Breast epithelium (tissue), 3 donors: ENCODE data around the gene STARD8.

Experiments
- CTCF ChIP-seq, 3 donors: fragments of 450-650 bp; IDR thresholded peaks; one replicate each; pipeline ENCODE4 v1.5.1; 2016 to 2017; ENCODE audit warnings: antibody characterized with exemption in 3 of 3, mild to moderate bottlenecking in 3 of 3, moderate library complexity in 3 of 3
- POLR2A ChIP-seq: fragments of 450-650 bp; IDR thresholded peaks from one replicate; pipeline ENCODE4 v1.6.1; 2016; ENCODE audit warnings: antibody characterized with exemption, mild to moderate bottlenecking, moderate library complexity
- POLR2AphosphoS5 ChIP-seq, 3 donors: sonication (generic); formaldehyde crosslinking; IDR thresholded peaks; one replicate each; pipeline ENCODE4 v1.6.1; 2017; ENCODE audit warnings: antibody characterized with exemption in 3 of 3

- TF ChIP-seq CTCF (IDR thresholded peaks at IDR 0.05) (no peak), POLR2AphosphoS5 (IDR thresholded peaks at IDR 0.05) (peak in 1 of 3 donors; percentile 9), POLR2A (no peak)
Observed at GRCh38 chrX:68672581-68673318, 25.3 kb downstream of the STARD8 start.
